ENCODE data around the gene ZNF254.
"Not testable (repeated sequence)": the region's sequence is repeated elsewhere in the genome, so short reads cannot be mapped to it uniquely, and the experiment has no call there.

ZNF254 gene

DNA sequence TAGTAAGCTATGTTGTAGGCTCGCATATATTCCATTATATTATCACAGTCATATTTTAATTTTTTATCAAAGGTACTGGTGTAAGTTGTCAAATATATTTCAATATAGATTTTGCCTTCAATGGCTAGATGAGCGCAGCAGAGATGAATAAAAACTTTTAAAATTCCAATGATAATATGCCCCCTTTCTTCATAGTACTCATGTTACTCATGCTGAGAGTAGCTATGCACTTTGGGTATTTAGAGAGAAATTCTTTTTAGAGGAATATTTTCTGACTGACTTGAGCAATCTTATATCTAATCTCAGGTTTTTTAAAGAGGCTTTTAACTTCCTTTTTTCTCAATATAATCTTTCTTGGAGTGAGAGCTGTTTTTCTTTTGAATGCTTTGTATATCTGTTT lies 11.4 kb downstream of the ZNF254 start:
- TF ChIP-seq, protein P1, sequence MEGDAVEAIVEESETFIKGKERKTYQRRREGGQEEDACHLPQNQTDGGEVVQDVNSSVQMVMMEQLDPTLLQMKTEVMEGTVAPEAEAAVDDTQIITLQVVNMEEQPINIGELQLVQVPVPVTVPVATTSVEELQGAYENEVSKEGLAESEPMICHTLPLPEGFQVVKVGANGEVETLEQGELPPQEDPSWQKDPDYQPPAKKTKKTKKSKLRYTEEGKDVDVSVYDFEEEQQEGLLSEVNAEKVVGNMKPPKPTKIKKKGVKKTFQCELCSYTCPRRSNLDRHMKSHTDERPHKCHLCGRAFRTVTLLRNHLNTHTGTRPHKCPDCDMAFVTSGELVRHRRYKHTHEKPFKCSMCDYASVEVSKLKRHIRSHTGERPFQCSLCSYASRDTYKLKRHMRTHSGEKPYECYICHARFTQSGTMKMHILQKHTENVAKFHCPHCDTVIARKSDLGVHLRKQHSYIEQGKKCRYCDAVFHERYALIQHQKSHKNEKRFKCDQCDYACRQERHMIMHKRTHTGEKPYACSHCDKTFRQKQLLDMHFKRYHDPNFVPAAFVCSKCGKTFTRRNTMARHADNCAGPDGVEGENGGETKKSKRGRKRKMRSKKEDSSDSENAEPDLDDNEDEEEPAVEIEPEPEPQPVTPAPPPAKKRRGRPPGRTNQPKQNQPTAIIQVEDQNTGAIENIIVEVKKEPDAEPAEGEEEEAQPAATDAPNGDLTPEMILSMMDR (IDR thresholded peaks at IDR 0.05), result no peak
- Histone ChIP-seq H3K27ac (no peak overlapping the region), H3K36me3 (peaks cover 11 to 15% (median 12%) of the 10 kb centered on the region in 3 donors), H3K9me3 (no peaks in the 10 kb centered on the region), H3K27me3 (no peaks in the 10 kb centered on the region), H3K4me3 (no peak overlapping the region), H3K4me1 (peaks cover 0 to 29% (median 0%) of the 10 kb centered on the region in 4 donors)
- intact Hi-C loops (cut with DNase I; ENCODE audit: low total_unique reads), result no loop called here
- DNase-seq, result no peak

- Histone ChIP-seq H3K27me3 (no peaks in the 10 kb centered on the region), H3K4me1 (peaks cover 0 to 25% (median 0%) of the 10 kb centered on the region in 4 donors), H3K9me3 (no peaks in the 10 kb centered on the region), H3K27ac (no peak overlapping the region), H3K4me3 (no peak overlapping the region), H3K36me3 (peaks cover 16 to 26% (median 20%) of the 10 kb centered on the region in 3 donors)
- TF ChIP-seq, protein P1 (IDR thresholded peaks at IDR 0.05), result no peak
- DNase-seq, result no peak
- intact Hi-C loops (cut with DNase I; ENCODE audit: low total_unique reads), result no loop called here
These were observed 12.8 kb downstream of the ZNF254 start for GRCh38 chr19:24099829-24100228.

DNA sequence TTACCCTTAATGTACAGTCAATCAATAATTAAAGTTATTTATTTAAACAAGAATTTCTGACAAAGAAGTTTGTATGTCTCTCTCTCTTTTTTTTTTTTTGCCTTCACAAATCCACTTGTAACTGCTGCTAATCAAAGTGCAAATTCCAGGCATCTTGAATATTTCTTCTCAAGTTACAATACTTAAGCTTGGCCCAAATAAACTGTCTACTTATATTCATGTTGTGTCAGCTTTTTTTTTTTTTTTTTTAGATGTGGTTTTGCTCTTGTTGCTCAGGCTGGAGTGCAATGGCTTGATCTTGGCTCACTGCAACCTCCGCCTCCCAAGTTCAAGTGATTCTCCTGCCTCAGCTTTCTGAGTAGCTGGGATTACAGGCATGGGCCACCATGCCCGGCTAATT lies 13.6 kb downstream of the ZNF254 start:
- H3K27ac ChIP-seq; H3K27me3 ChIP-seq; DNase-seq; intact Hi-C loops (cut with DNase I; ENCODE audit: low total_unique reads); H3K4me3 ChIP-seq; H3K9me3 ChIP-seq: not testable (repeated sequence)
- Histone ChIP-seq H3K4me1 (peaks cover 0 to 25% (median 0%) of the 10 kb centered on the region in 4 donors), H3K36me3 (peaks cover 20 to 33% (median 23%) of the 10 kb centered on the region in 3 donors)

DNA sequence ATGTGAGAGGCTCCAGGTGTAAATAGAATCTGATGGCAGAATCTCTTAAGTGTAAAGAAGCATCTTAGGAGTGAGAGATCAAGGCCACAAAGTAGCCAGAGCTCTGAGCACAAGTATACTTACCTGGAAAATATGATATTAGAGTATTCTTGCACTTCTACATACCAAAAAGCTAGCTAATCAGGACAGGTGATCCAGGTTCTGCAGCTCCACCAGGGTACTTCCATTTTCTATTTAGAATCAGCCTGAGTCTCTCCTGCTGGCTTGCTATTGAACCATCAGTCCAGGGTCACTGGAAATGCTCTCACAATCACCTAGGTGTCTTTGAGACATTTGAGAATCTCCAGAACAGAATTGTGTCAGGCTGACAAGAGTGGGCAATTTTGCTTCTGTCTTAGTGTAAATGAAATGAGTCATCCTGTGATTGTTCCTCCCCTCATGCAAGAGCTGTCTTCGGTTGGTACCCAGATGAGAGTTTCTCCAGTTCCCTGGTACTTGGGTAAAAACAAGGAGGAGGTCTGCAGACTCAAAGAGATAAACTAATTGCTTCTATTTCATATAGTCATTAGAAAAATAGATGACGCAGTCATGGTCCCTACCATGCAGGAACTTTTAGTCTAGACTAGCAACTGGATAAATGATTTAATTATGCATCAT lies 14.6 kb downstream of the ZNF254 start:
- intact Hi-C loops (cut with DNase I; ENCODE audit: low total_unique reads), result no loop called here
- Histone ChIP-seq H3K4me3 (no peak overlapping the region), H3K27me3 (no peaks in the 10 kb centered on the region), H3K27ac (no peak overlapping the region), H3K36me3 (peaks cover 30 to 42% (median 32%) of the 10 kb centered on the region in 3 donors), H3K9me3 (no peaks in the 10 kb centered on the region), H3K4me1 (peaks cover 0 to 17% (median 0%) of the 10 kb centered on the region in 4 donors)
- no peak for DNase-seq
- TF ChIP-seq, protein P1 (IDR thresholded peaks at IDR 0.05), result no peak

GRCh38 chr19:24127601-24128000 lies 40.6 kb downstream of the ZNF254 start:
- H3K36me3 ChIP-seq, result peaks cover 50 to 94% (median 86%) of the 10 kb centered on the region in 3 donors

DNA sequence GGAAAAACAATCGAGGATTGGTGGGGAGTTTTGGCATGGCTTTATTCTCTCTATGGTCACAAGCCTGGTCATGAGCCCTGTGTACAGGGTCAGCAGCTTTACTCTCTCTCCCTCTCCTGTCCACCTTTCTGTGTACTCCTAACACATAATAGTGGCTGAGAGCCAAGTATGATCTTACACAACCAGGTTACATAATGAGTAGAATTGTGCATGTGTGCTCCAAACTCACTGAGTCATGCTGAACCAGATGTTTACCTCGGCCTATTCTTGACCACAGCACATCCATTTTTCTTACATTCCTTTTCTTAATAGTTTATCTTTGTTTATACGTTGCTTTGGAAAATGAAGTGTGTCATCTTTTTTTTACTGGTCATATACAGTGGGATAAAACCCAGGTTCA lies 53.1 kb downstream of the ZNF254 start:
- H3K36me3 ChIP-seq, result peaks cover 24 to 75% (median 62%) of the 10 kb centered on the region in 3 donors
- TF ChIP-seq, protein P1 (IDR thresholded peaks at IDR 0.05), result no peak

More at GRCh38 chr19:24127601-24128000, 40.6 kb downstream of the ZNF254 start:
- Histone ChIP-seq H3K4me1 (no peaks in the 10 kb centered on the region), H3K27ac (no peak overlapping the region), H3K4me3 (no peak overlapping the region), H3K9me3 (peaks cover 4 to 99% (median 75%) of the 10 kb centered on the region in 3 donors), H3K27me3 (no peaks in the 10 kb centered on the region)
- TF ChIP-seq, protein P1 (IDR thresholded peaks at IDR 0.05), result no peak
- intact Hi-C loops (cut with DNase I; ENCODE audit: low total_unique reads), result no loop called here
- DNase-seq, result no peak

More for the DNA sequence above, 53.1 kb downstream of the ZNF254 start:
- H3K4me1 ChIP-seq, result no peaks in the 10 kb centered on the region
- no peak overlapping the region for H3K27ac ChIP-seq
- H3K9me3 ChIP-seq, result peaks cover 3 to 95% (median 52%) of the 10 kb centered on the region in 3 donors
- no peaks in the 10 kb centered on the region for H3K27me3 ChIP-seq
- intact Hi-C loops (cut with DNase I; ENCODE audit: low total_unique reads), result no loop called here
- H3K4me3 ChIP-seq, result no peak overlapping the region
- DNase-seq, result no peak
